PC-3 (cell line): ENCODE results near the gene CPT1A. TPM values are rescaled to one million over a fixed set of nuclear protein-coding genes. Genes with fewer than 3 reads are reported as not detected.

Source experiments
- ATAC-seq: fragments of 200-7000 bp; cut with Tn5 transposase; 2 replicates; pipeline ENCODE4 v1.9.1; 2020; ENCODE audit warnings: mild to moderate bottlenecking, moderate library complexity
- BruUV-seq: library from RNA; stranded (reverse); fragments of 400-500 nt; replicated peaks from 2 replicates; lab custom pipeline; 2021; lab: Mats Ljungman, UMichigan
- CTCF ChIA-PET: fragments of 300-600 bp; sonication (Branson Sonifier 250); formaldehyde crosslinking; loops from one replicate; lab custom pipeline; 2022; ENCODE audit warnings: antibody characterized with exemption; lab: Charles Lee
- POLR2A ChIA-PET: fragments of 300-600 bp; sonication (Branson Sonifier 250); formaldehyde crosslinking; loops from one replicate; lab custom pipeline; 2022; ENCODE audit warnings: antibody characterized with exemption; ENCODE audit not compliant: unreplicated experiment; lab: Charles Lee
- DNase-seq: peaks from one replicate; pipeline ENCODE4 v3.0.0-alpha.2; 2015
- H2AFZ ChIP-seq: fragments of 300-600 bp; sonication (generic); 2 replicates; pipeline ENCODE4 v1.6.0; 2016; ENCODE audit warnings: antibody characterized with exemption, low read length
- H3F3A ChIP-seq: fragments of 300-600 bp; sonication (generic); one replicate; pipeline ENCODE4 v1.6.0; 2017; ENCODE audit warnings: antibody characterized with exemption, low read length, control low read depth, mild to moderate bottlenecking; ENCODE audit not compliant: unreplicated experiment
- H3K27ac ChIP-seq: fragments of 300-600 bp; sonication (generic); 2 replicates; pipeline ENCODE4 v1.5.1; 2016; ENCODE audit warnings: mild to moderate bottlenecking, low read length
- H3K27me3 ChIP-seq: fragments of 300-600 bp; sonication (generic); 2 replicates; pipeline ENCODE4 v1.6.1; 2016; ENCODE audit warnings: low read length, mixed read lengths
- H3K36me3 ChIP-seq: fragments of 300-600 bp; sonication (generic); 2 replicates; pipeline ENCODE4 v1.6.1; 2016; ENCODE audit warnings: low read depth, mixed run types, low read length, mixed read lengths
- H3K4me1 ChIP-seq: fragments of 300-600 bp; sonication (generic); 2 replicates; pipeline ENCODE4 v1.5.1; 2016; ENCODE audit warnings: low read length; ENCODE audit not compliant: insufficient read depth
- H3K4me2 ChIP-seq: fragments of 300-600 bp; sonication (generic); 2 replicates; pipeline ENCODE4 v1.6.0; 2016; ENCODE audit warnings: low read length
- H3K4me3 ChIP-seq: fragments of 300-600 bp; sonication (generic); 2 replicates; pipeline ENCODE4 v1.5.1; 2016; ENCODE audit warnings: mild to moderate bottlenecking, low read length, mixed read lengths
- H3K79me2 ChIP-seq: fragments of 300-600 bp; sonication (generic); 2 replicates; pipeline ENCODE4 v1.6.1; 2017; ENCODE audit warnings: low read length, mixed read lengths
- H3K9ac ChIP-seq: fragments of 300-600 bp; sonication (generic); 2 replicates; pipeline ENCODE4 v1.6.0; 2016; ENCODE audit warnings: mild to moderate bottlenecking, low read length
- H3K9me2 ChIP-seq: fragments of 300-600 bp; sonication (generic); replicated peaks from 2 replicates; pipeline ENCODE4 v1.6.1; 2016; ENCODE audit warnings: mixed run types, low read length, mixed read lengths
- H3K9me3 ChIP-seq: fragments of 300-600 bp; sonication (generic); 2 replicates; pipeline ENCODE4 v1.6.1; 2016; ENCODE audit warnings: low read length, mixed read lengths
- H4K20me1 ChIP-seq: fragments of 300-600 bp; sonication (generic); 2 replicates; pipeline ENCODE4 v1.6.1; 2016; ENCODE audit warnings: low read length, mixed read lengths
- CTCF ChIP-seq: fragments of 300-600 bp; sonication (generic); conservative IDR thresholded peaks from 2 replicates; pipeline ENCODE4 v1.5.1; 2017; ENCODE audit warnings: antibody characterized with exemption, low read depth, mild to moderate bottlenecking, low read length
- EZH2 ChIP-seq: fragments of 300-600 bp; sonication (generic); IDR thresholded peaks from one replicate; pipeline ENCODE4 v1.6.1; 2017; ENCODE audit warnings: antibody characterized with exemption, mild to moderate bottlenecking, low read length; ENCODE audit not compliant: unreplicated experiment
- EZH2phosphoT487 ChIP-seq: fragments of 300-600 bp; sonication (generic); IDR thresholded peaks from 2 replicates; pipeline ENCODE4 v1.6.1; 2018; ENCODE audit warnings: mild to moderate bottlenecking, antibody characterized with exemption, low read length, borderline replicate concordance
- intact Hi-C: fragments of 100-400 bp; cut with micrococcal nuclease; formaldehyde crosslinking; loops from 2 replicates; pipeline ENCODE4 v1.9.0; 2023
- total RNA-seq: library from RNA; depleted of rRNA; stranded (reverse); fragments of >200 nt; gene quantifications from 2 replicates; pipeline ENCODE4 v1.2.3, GENCODE V29; 2014

CPT1A gene
- total RNA-seq, 1 experiment from 2014 or later, result 38.1 TPM

GRCh38 chr11:68839054-68839865, 2.5 kb downstream of the CPT1A start:
- no peaks in the 10 kb centered on the region for H3K9me2 ChIP-seq
- H3K9me3 ChIP-seq, result no peaks in the 10 kb centered on the region
- no peaks in the 10 kb centered on the region for H4K20me1 ChIP-seq
- H2AFZ ChIP-seq, result peak overlapping the region; percentile 77
- TF ChIP-seq EZH2 (no peak), CTCF (no peak), EZH2phosphoT487 (no peak)
- H3K79me2 ChIP-seq, result peaks cover 64% of the 10 kb centered on the region
- H3K36me3 ChIP-seq, result no peaks in the 10 kb centered on the region; the same call in 1 of the 2 replicates
- H3K4me2 ChIP-seq, result peak overlapping the region; percentile 97
- DNase-seq, result peak; percentile 96
- no TSS peak for BruUV-seq
- peak; percentile 46 for ATAC-seq
- H3K4me1 ChIP-seq, result peaks cover 36% of the 10 kb centered on the region
- H3K27ac ChIP-seq, result peak overlapping the region; percentile 77
- POLR2A ChIA-PET, result no interaction called here
- H3K27me3 ChIP-seq, result no peaks in the 10 kb centered on the region
- intact Hi-C loops, result no loop called here
- peaks cover 12% of the 10 kb centered on the region for H3F3A ChIP-seq
- H3K9ac ChIP-seq, result peak overlapping the region; percentile 78
- CTCF ChIA-PET, result no interaction called here
- peak overlapping the region; percentile 78 for H3K4me3 ChIP-seq

- BruUV-seq, result no TSS peak
- Histone ChIP-seq H3K9me2 (no peaks in the 10 kb centered on the region), H3K4me3 (peak overlapping the region; percentile 78), H3F3A (peaks cover 12% of the 10 kb centered on the region), H3K79me2 (peaks cover 68% of the 10 kb centered on the region), H3K9ac (peak overlapping the region; percentile 55), H3K4me2 (peak overlapping the region; percentile 97), H3K27ac (peak overlapping the region; percentile 77), H3K27me3 (no peaks in the 10 kb centered on the region), H4K20me1 (no peaks in the 10 kb centered on the region), H3K36me3 (no peaks in the 10 kb centered on the region; the same call in 1 of the 2 replicates), H3K9me3 (no peaks in the 10 kb centered on the region), H3K4me1 (peaks cover 34% of the 10 kb centered on the region), H2AFZ (peak overlapping the region; percentile 77)
- ChIA-PET CTCF (no interaction called here), POLR2A (no interaction called here)
- no peak for DNase-seq
- ATAC-seq, result no peak
- TF ChIP-seq EZH2phosphoT487, result no peak
- no peak for TF ChIP-seq CTCF
- TF ChIP-seq EZH2, result no peak
- intact Hi-C loops, result no loop called here
Observed at GRCh38 chr11:68838572-68838964, 3.1 kb downstream of the CPT1A start.
